ENCODE data around the gene POFUT2.

Gene POFUT2

GRCh38 chr21:45297329-45297728, 9.6 kb upstream of the POFUT2 start:
- no peak for DNase-seq

GRCh38 chr21:45296638-45297037, 8.9 kb upstream of the POFUT2 start:
- DNase-seq = no peak

GRCh38 chr21:45295576-45296365, 8.1 kb upstream of the POFUT2 start:
- DNase-seq = no peak

- no peak for DNase-seq
Observed at GRCh38 chr21:45294509-45295291, 7.0 kb upstream of the POFUT2 start.

GRCh38 chr21:45293726-45294401, 6.2 kb upstream of the POFUT2 start:
- DNase-seq = no peak

GRCh38 chr21:45293220-45293725, 5.6 kb upstream of the POFUT2 start:
- no peak for DNase-seq

- peak; percentile 74 for DNase-seq
Observed at GRCh38 chr21:45292399-45293219, 4.9 kb upstream of the POFUT2 start.

- no peak for DNase-seq
Observed at GRCh38 chr21:45291613-45292398, 4.1 kb upstream of the POFUT2 start.

- no peak for DNase-seq
Observed at GRCh38 chr21:45290948-45291612, 3.4 kb upstream of the POFUT2 start.

GRCh38 chr21:45289655-45290515, 2.2 kb upstream of the POFUT2 start:
- DNase-seq = no peak

- no peak for DNase-seq
Observed at GRCh38 chr21:45289134-45289533, 1.4 kb upstream of the POFUT2 start.

- no peak for DNase-seq
Observed at GRCh38 chr21:45288441-45288841, 746 bp upstream of the POFUT2 start.

GRCh38 chr21:45286671-45287437, 841 bp downstream of the POFUT2 start:
- no peak for DNase-seq

- no peak for DNase-seq
Observed at GRCh38 chr21:45285266-45285931, 2.3 kb downstream of the POFUT2 start.

- no peak for DNase-seq
Observed at GRCh38 chr21:45284456-45284741, 3.3 kb downstream of the POFUT2 start.

- DNase-seq = no peak
Observed at GRCh38 chr21:45283611-45284455, 3.9 kb downstream of the POFUT2 start.

- DNase-seq = no peak
Observed at GRCh38 chr21:45283035-45283610, 4.6 kb downstream of the POFUT2 start.

Measured in CD4-positive, alpha-beta T cell treated with Interleukin-17A for 1 hour (primary cell).